ENCODE data around the gene PVALEF. TPM values are rescaled to one million over a fixed set of nuclear protein-coding genes. Genes with fewer than 3 reads are reported as not detected.

PVALEF gene
- total and polyA plus RNA-seq, 2 of the 8 experiments (the other 6 are each of a cell fraction or from before 2014, with no cell fraction given), result 0.03 TPM; not detected in 1

DNA sequence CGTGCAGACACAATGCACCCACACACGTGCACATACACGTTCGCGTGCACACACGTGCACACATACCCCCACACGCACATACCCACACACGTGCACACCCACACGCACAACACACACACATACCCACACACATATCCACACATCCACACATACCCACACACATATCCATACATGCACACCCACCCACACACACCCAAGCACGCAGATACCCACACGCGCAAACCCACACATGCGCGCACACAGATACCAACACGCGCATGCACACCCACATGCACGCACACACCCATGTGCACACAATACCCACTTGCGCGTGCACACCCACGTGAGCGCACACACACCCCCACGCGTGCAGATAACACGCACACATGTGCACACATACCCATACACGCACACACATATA lies 26.8 kb upstream of the PVALEF start:
- no peaks in the 10 kb centered on the region for H3K36me3 ChIP-seq (ENCODE audit: control insufficient read depth in 2 of 4, insufficient read depth in 4 of 4, low read length in 3 of 4)
- H2BK20ac ChIP-seq (ENCODE audit: low read length), result no peak overlapping the region
- peak overlapping the region; percentile 20 for H3K23ac ChIP-seq (ENCODE audit: insufficient read length)
- no peak overlapping the region for H3K27ac ChIP-seq (ENCODE audit: low read depth, low read length)
- H4K5ac ChIP-seq (ENCODE audit: insufficient read length, low read depth, low read length), result no peak overlapping the region
- H4K91ac ChIP-seq (replicated peaks; ENCODE audit: insufficient read length, low read length), result no peak overlapping the region
- ChIA-PET CTCF (ENCODE audit: partially characterized antibody) (no interaction called here), POLR2A (ENCODE audit: partially characterized antibody) (no interaction called here)
- no peak overlapping the region for H3K9ac ChIP-seq (replicated peaks in 1 of 4; ENCODE audit: extremely low read depth in 1 of 4, low read depth in 3 of 4, low read length in 3 of 4)
- H2BK120ac ChIP-seq (replicated peaks; ENCODE audit: low read depth, low read length), result no peak overlapping the region
- no peaks in the 10 kb centered on the region for H3K27me3 ChIP-seq (replicated peaks in 1 of 4; ENCODE audit: control insufficient read depth in 3 of 4, extremely low read depth in 1 of 4, insufficient read depth in 3 of 4, low read length in 3 of 4)
- peaks cover 8 to 12% of the 10 kb centered on the region in 2 experiments; a peak in 2 of 4 replicates for H3K9me3 ChIP-seq (ENCODE audit: insufficient read depth in 2 of 2, low read depth in 1 of 2, low read length in 1 of 2)
- no peak overlapping the region for H3K56ac ChIP-seq (replicated peaks; ENCODE audit: insufficient read length, low read depth, low read length)
- H2AFZ ChIP-seq (ENCODE audit: low read length), result no peak overlapping the region
- H3K4me1 ChIP-seq (replicated peaks in 1 of 4; ENCODE audit: control insufficient read depth in 3 of 4, insufficient read depth in 4 of 4, low read length in 3 of 4), result peaks cover 0 to 2% (median 0%) of the 10 kb centered on the region in 4 experiments; a peak in 4 of 7 replicates
- H4K8ac ChIP-seq (ENCODE audit: extremely low read depth, insufficient read depth, low read length), result no peak overlapping the region
- H3K4me2 ChIP-seq (ENCODE audit: insufficient read depth in 1 of 2, low read depth in 2 of 2, low read length in 2 of 2), result no peak overlapping the region
- FAIRE-seq (no peak), DNase-seq (ENCODE audit: low read depth in 1 of 2, low spot score in 2 of 2) (no peak)
- no peak overlapping the region for H2BK12ac ChIP-seq (ENCODE audit: low read depth, low read length)
- H3K4me3 ChIP-seq (ENCODE audit: extremely low read depth in 1 of 4, insufficient read depth in 2 of 4, low read depth in 3 of 4, low read length in 4 of 4), result no peak overlapping the region
- no peak overlapping the region for H3K4ac ChIP-seq (replicated peaks; ENCODE audit: insufficient read length, low read depth, low read length)
- H3K79me1 ChIP-seq (ENCODE audit: low read depth, low read length), result no peaks in the 10 kb centered on the region; the same call in 1 of the 2 replicates
- H3K23me2 ChIP-seq (ENCODE audit: low read depth, low read length), result peaks cover 3% of the 10 kb centered on the region; the same call in 1 of the 2 replicates
- H3K18ac ChIP-seq (ENCODE audit: extremely low read depth, low read length), result no peak overlapping the region
- no peak overlapping the region for H2BK15ac ChIP-seq (ENCODE audit: low read length)
- peaks cover 2 to 9% of the 10 kb centered on the region in 2 experiments for H4K20me1 ChIP-seq (replicated peaks in 1 of 2; ENCODE audit: control insufficient read depth in 1 of 2, insufficient read depth in 2 of 2, low read length in 2 of 2)
- no peak overlapping the region for H2BK5ac ChIP-seq (ENCODE audit: low read depth, low read length)
- TF ChIP-seq KDM5A (IDR thresholded peaks at IDR 0.05; ENCODE audit: low read length) (no peak), RBBP5 (IDR thresholded peaks at IDR 0.05; ENCODE audit: borderline replicate concordance, low read depth, low read length) (no peak), TBP (IDR thresholded peaks at IDR 0.05; ENCODE audit: low read depth, low read length) (no peak), YY1 (IDR thresholded peaks at IDR 0.05; ENCODE audit: low read depth, low read length) (no peak)
- TF ChIP-seq, protein P1, sequence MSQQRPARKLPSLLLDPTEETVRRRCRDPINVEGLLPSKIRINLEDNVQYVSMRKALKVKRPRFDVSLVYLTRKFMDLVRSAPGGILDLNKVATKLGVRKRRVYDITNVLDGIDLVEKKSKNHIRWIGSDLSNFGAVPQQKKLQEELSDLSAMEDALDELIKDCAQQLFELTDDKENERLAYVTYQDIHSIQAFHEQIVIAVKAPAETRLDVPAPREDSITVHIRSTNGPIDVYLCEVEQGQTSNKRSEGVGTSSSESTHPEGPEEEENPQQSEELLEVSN (IDR thresholded peaks at IDR 0.05), result no peak
- 91% methylated on average over 25 of the region's 25 CpGs; no CpG with 5 or more reads in 1 of the 2 experiments for WGBS, 2 experiments (ENCODE audit: extremely low coverage in 1 of 2, insufficient coverage in 1 of 2, insufficient read length in 1 of 2, insufficient replicate concordance in 2 of 2, low coverage in 1 of 2, low lambda C conversion rate in 2 of 2, missing lambda C conversion rate in 1 of 2)
- H2AK5ac ChIP-seq (ENCODE audit: low read depth, low read length), result no peak overlapping the region; the same call in 1 of the 2 replicates
- no peaks in the 10 kb centered on the region for H3K79me2 ChIP-seq (ENCODE audit: control insufficient read depth in 1 of 2, insufficient read depth in 2 of 2, low read length in 2 of 2)
- H3K14ac ChIP-seq (ENCODE audit: insufficient read length), result no peak overlapping the region
